HEK293 (cell line): ENCODE results near the gene PDZK1IP1.

ENCODE experiments used
- GLI4 ChIP-seq: fragments of 450-650 bp; formaldehyde crosslinking; IDR thresholded peaks from 2 replicates; pipeline ENCODE4 v1.5.1; 2016; ENCODE audit warnings: missing biosample characterization, missing genetic modification characterization
- GLIS2 ChIP-seq: fragments of 450-650 bp; formaldehyde crosslinking; IDR thresholded peaks from 2 replicates; pipeline ENCODE4 v1.5.1; 2016; ENCODE audit warnings: missing biosample characterization, missing genetic modification characterization
- KLF10 ChIP-seq: fragments of 450-650 bp; IDR thresholded peaks from 2 replicates; pipeline ENCODE4 v1.5.1; 2018; ENCODE audit warnings: missing biosample characterization, mild to moderate bottlenecking, missing genetic modification characterization
- KLF8 ChIP-seq: fragments of 450-650 bp; formaldehyde crosslinking; IDR thresholded peaks from 2 replicates; pipeline ENCODE4 v1.5.1; 2016; ENCODE audit warnings: missing biosample characterization, missing genetic modification characterization
- MYNN ChIP-seq: fragments of 450-650 bp; formaldehyde crosslinking; IDR thresholded peaks from 2 replicates; pipeline ENCODE4 v1.5.1; 2016; ENCODE audit warnings: missing biosample characterization, missing genetic modification characterization, borderline replicate concordance
- SETDB1 ChIP-seq: IDR thresholded peaks from one replicate; pipeline ENCODE4 v1.6.1; 2017; ENCODE audit warnings: mild to moderate bottlenecking, low read length, moderate library complexity, mixed read lengths; ENCODE audit not compliant: insufficient read length
- YY1 ChIP-seq: fragments of 450-650 bp; formaldehyde crosslinking; IDR thresholded peaks from 2 replicates; pipeline ENCODE4 v1.5.1; 2018; ENCODE audit warnings: missing biosample characterization, missing genetic modification characterization
- ZBTB21 ChIP-seq: fragments of 450-650 bp; formaldehyde crosslinking; IDR thresholded peaks from 2 replicates; pipeline ENCODE4 v1.5.1; 2017; ENCODE audit warnings: missing biosample characterization, missing genetic modification characterization
- ZNF121 ChIP-seq: fragments of 450-650 bp; formaldehyde crosslinking; IDR thresholded peaks from 2 replicates; pipeline ENCODE4 v1.5.1; 2016; ENCODE audit warnings: missing biosample characterization, missing genetic modification characterization
- ZNF174 ChIP-seq: fragments of 450-650 bp; formaldehyde crosslinking; IDR thresholded peaks from 2 replicates; pipeline ENCODE4 v1.5.0; 2017; ENCODE audit warnings: missing biosample characterization, mild to moderate bottlenecking, missing genetic modification characterization
- ZNF19 ChIP-seq: fragments of 450-650 bp; formaldehyde crosslinking; IDR thresholded peaks from 2 replicates; pipeline ENCODE4; 2016; ENCODE audit warnings: missing biosample characterization, missing genetic modification characterization, low read depth
- ZNF221 ChIP-seq: fragments of 450-650 bp; formaldehyde crosslinking; IDR thresholded peaks from 2 replicates; pipeline ENCODE4 v1.5.1; 2017; ENCODE audit warnings: missing biosample characterization, missing genetic modification characterization, borderline replicate concordance
- ZNF223 ChIP-seq: fragments of 450-650 bp; formaldehyde crosslinking; IDR thresholded peaks from 2 replicates; pipeline ENCODE4 v1.5.1; 2016; ENCODE audit warnings: missing biosample characterization, missing genetic modification characterization
- ZNF239 ChIP-seq: fragments of 450-650 bp; formaldehyde crosslinking; IDR thresholded peaks from 2 replicates; pipeline ENCODE4 v1.5.1; 2016; ENCODE audit warnings: missing biosample characterization, missing genetic modification characterization
- ZNF24 ChIP-seq: fragments of 450-650 bp; formaldehyde crosslinking; IDR thresholded peaks from 2 replicates; pipeline ENCODE4 v1.5.1; 2016; ENCODE audit warnings: missing biosample characterization, missing genetic modification characterization
- ZNF311 ChIP-seq: fragments of 450-650 bp; formaldehyde crosslinking; IDR thresholded peaks from 2 replicates; pipeline ENCODE4 v1.5.1; 2017; ENCODE audit warnings: missing biosample characterization, missing genetic modification characterization, borderline replicate concordance
- ZNF394 ChIP-seq: fragments of 450-650 bp; formaldehyde crosslinking; IDR thresholded peaks from 2 replicates; pipeline ENCODE4 v1.5.1; 2016; ENCODE audit warnings: missing biosample characterization, missing genetic modification characterization, mild to moderate bottlenecking, moderate library complexity, borderline replicate concordance
- ZNF555 ChIP-seq: fragments of 450-650 bp; formaldehyde crosslinking; conservative IDR thresholded peaks from 2 replicates; pipeline ENCODE4 v1.5.1; 2017; ENCODE audit warnings: missing biosample characterization, mild to moderate bottlenecking, missing genetic modification characterization, inconsistent platforms
- ZNF558 ChIP-seq: fragments of 450-650 bp; formaldehyde crosslinking; IDR thresholded peaks from 2 replicates; pipeline ENCODE4 v1.5.1; 2016; ENCODE audit warnings: missing biosample characterization, missing genetic modification characterization
- ZNF610 ChIP-seq: fragments of 450-650 bp; formaldehyde crosslinking; IDR thresholded peaks from 2 replicates; pipeline ENCODE4 v1.5.1; 2016; ENCODE audit warnings: missing biosample characterization, missing genetic modification characterization, borderline replicate concordance
- ZNF768 ChIP-seq: fragments of 450-650 bp; formaldehyde crosslinking; IDR thresholded peaks from 2 replicates; pipeline ENCODE4 v1.5.1; 2018; ENCODE audit warnings: missing biosample characterization, mild to moderate bottlenecking, missing genetic modification characterization
- ZNF791 ChIP-seq: fragments of 450-650 bp; formaldehyde crosslinking; IDR thresholded peaks from 2 replicates; pipeline ENCODE4 v1.5.1; 2016; ENCODE audit warnings: missing biosample characterization, missing genetic modification characterization
- ZSCAN23 ChIP-seq: fragments of 450-650 bp; formaldehyde crosslinking; IDR thresholded peaks from 2 replicates; pipeline ENCODE4 v1.5.1; 2016; ENCODE audit warnings: missing biosample characterization, missing genetic modification characterization
- TF ChIP-seq, protein P1 (sequence below): fragments of 450-650 bp; formaldehyde crosslinking; IDR thresholded peaks from 2 replicates; pipeline ENCODE4 v1.5.1; 2017; ENCODE audit warnings: missing biosample characterization, missing genetic modification characterization
- TF ChIP-seq, protein P2 (sequence below): fragments of 450-650 bp; formaldehyde crosslinking; IDR thresholded peaks from 2 replicates; pipeline ENCODE4 v1.5.1; 2017; ENCODE audit warnings: missing biosample characterization, missing genetic modification characterization
- TF ChIP-seq, protein P3 (sequence below): fragments of 450-650 bp; formaldehyde crosslinking; optimal IDR thresholded peaks from 2 replicates; pipeline ENCODE3; 2016; ENCODE audit warnings: missing biosample characterization, mild to moderate bottlenecking, missing genetic modification characterization
- TF ChIP-seq, protein P4 (sequence below): fragments of 450-650 bp; formaldehyde crosslinking; IDR thresholded peaks from 2 replicates; pipeline ENCODE4 v1.5.1; 2016; ENCODE audit warnings: missing biosample characterization, missing genetic modification characterization
- TF ChIP-seq, protein P5 (sequence below): fragments of 450-650 bp; formaldehyde crosslinking; IDR thresholded peaks from 2 replicates; pipeline ENCODE4 v1.5.1; 2016; ENCODE audit warnings: missing biosample characterization, missing genetic modification characterization
- TF ChIP-seq, protein P6 (sequence below): fragments of 450-650 bp; formaldehyde crosslinking; IDR thresholded peaks from 2 replicates; pipeline ENCODE4 v1.5.1; 2016; ENCODE audit warnings: missing biosample characterization, missing genetic modification characterization
- TF ChIP-seq, protein P7 (sequence below): fragments of 450-650 bp; formaldehyde crosslinking; IDR thresholded peaks from 2 replicates; pipeline ENCODE4 v1.5.1; 2016; ENCODE audit warnings: missing biosample characterization, missing genetic modification characterization

Gene PDZK1IP1

DNA sequence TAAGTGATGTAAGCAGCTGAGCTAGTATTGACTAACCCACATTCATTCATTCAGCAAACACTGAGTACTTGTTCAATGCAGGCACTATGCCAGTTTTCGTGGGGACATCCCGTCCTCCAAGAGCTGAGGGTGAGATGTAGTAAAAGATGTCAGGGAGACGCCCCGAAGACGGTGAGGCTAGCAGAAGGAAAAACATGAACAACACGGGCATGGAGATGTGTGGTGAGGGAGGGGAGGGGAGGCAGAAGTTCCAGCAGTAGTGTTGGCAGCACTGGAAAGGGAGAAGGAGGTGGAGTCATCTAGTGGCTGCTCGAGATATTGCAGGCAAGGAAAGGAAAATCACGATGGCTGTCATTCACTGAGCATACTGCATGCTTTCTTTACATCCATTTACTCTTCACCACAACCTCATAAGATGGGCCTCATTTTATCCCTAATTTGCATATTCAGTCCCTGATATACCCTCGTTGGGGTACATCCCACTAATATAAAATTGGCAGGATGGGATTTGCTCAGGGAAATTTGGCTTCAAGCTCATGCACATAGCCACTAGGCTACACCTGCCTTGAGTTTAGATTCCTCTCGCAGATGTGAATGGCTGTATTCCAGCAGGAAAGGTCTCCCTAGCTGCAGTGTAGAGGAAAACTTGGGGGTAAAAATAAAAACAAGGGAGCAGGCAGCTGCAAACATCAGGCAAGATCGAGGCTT, 14.5 kb downstream of the PDZK1IP1 start (continued):
- TF ChIP-seq, protein P1, sequence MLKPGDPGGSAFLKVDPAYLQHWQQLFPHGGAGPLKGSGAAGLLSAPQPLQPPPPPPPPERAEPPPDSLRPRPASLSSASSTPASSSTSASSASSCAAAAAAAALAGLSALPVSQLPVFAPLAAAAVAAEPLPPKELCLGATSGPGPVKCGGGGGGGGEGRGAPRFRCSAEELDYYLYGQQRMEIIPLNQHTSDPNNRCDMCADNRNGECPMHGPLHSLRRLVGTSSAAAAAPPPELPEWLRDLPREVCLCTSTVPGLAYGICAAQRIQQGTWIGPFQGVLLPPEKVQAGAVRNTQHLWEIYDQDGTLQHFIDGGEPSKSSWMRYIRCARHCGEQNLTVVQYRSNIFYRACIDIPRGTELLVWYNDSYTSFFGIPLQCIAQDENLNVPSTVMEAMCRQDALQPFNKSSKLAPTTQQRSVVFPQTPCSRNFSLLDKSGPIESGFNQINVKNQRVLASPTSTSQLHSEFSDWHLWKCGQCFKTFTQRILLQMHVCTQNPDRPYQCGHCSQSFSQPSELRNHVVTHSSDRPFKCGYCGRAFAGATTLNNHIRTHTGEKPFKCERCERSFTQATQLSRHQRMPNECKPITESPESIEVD: no peak
- TF ChIP-seq, protein P2, sequence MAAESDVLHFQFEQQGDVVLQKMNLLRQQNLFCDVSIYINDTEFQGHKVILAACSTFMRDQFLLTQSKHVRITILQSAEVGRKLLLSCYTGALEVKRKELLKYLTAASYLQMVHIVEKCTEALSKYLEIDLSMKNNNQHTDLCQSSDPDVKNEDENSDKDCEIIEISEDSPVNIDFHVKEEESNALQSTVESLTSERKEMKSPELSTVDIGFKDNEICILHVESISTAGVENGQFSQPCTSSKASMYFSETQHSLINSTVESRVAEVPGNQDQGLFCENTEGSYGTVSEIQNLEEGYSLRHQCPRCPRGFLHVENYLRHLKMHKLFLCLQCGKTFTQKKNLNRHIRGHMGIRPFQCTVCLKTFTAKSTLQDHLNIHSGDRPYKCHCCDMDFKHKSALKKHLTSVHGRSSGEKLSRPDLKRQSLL: no peak
- no peak for TF ChIP-seq MYNN (tag by site-specific recombination)
- TF ChIP-seq ZNF610 (tag by site-specific recombination): no peak
- TF ChIP-seq ZNF239 (tag by site-specific recombination): no peak
- no peak for TF ChIP-seq ZNF174 (tag by site-specific recombination)
- TF ChIP-seq KLF10 (tag by site-specific recombination): no peak
- TF ChIP-seq GLI4: no peak
- TF ChIP-seq ZNF121 (tag by site-specific recombination): no peak
- no peak for TF ChIP-seq ZNF768 (tag by site-specific recombination)
- TF ChIP-seq, protein P3, sequence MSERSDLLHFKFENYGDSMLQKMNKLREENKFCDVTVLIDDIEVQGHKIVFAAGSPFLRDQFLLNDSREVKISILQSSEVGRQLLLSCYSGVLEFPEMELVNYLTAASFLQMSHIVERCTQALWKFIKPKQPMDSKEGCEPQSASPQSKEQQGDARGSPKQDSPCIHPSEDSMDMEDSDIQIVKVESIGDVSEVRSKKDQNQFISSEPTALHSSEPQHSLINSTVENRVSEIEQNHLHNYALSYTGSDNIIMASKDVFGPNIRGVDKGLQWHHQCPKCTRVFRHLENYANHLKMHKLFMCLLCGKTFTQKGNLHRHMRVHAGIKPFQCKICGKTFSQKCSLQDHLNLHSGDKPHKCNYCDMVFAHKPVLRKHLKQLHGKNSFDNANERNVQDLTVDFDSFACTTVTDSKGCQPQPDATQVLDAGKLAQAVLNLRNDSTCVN (tag by site-specific recombination): no peak
- TF ChIP-seq, protein P4, sequence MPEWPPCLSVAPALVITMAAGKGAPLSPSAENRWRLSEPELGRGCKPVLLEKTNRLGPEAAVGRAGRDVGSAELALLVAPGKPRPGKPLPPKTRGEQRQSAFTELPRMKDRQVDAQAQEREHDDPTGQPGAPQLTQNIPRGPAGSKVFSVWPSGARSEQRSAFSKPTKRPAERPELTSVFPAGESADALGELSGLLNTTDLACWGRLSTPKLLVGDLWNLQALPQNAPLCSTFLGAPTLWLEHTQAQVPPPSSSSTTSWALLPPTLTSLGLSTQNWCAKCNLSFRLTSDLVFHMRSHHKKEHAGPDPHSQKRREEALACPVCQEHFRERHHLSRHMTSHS (tag by site-specific recombination): no peak
- TF ChIP-seq YY1 (tag by site-specific recombination): no peak
- TF ChIP-seq SETDB1: no peak
- TF ChIP-seq, protein P5, sequence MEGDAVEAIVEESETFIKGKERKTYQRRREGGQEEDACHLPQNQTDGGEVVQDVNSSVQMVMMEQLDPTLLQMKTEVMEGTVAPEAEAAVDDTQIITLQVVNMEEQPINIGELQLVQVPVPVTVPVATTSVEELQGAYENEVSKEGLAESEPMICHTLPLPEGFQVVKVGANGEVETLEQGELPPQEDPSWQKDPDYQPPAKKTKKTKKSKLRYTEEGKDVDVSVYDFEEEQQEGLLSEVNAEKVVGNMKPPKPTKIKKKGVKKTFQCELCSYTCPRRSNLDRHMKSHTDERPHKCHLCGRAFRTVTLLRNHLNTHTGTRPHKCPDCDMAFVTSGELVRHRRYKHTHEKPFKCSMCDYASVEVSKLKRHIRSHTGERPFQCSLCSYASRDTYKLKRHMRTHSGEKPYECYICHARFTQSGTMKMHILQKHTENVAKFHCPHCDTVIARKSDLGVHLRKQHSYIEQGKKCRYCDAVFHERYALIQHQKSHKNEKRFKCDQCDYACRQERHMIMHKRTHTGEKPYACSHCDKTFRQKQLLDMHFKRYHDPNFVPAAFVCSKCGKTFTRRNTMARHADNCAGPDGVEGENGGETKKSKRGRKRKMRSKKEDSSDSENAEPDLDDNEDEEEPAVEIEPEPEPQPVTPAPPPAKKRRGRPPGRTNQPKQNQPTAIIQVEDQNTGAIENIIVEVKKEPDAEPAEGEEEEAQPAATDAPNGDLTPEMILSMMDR: peak; percentile 97
- TF ChIP-seq, protein P6, sequence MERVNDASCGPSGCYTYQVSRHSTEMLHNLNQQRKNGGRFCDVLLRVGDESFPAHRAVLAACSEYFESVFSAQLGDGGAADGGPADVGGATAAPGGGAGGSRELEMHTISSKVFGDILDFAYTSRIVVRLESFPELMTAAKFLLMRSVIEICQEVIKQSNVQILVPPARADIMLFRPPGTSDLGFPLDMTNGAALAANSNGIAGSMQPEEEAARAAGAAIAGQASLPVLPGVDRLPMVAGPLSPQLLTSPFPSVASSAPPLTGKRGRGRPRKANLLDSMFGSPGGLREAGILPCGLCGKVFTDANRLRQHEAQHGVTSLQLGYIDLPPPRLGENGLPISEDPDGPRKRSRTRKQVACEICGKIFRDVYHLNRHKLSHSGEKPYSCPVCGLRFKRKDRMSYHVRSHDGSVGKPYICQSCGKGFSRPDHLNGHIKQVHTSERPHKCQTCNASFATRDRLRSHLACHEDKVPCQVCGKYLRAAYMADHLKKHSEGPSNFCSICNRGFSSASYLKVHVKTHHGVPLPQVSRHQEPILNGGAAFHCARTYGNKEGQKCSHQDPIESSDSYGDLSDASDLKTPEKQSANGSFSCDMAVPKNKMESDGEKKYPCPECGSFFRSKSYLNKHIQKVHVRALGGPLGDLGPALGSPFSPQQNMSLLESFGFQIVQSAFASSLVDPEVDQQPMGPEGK: peak; percentile 58; the same call in 1 of the 2 replicates
- no peak for TF ChIP-seq ZSCAN23 (tag by site-specific recombination)
- TF ChIP-seq ZNF558 (tag by site-specific recombination): no peak
- no peak for TF ChIP-seq KLF8
- TF ChIP-seq, protein P7, sequence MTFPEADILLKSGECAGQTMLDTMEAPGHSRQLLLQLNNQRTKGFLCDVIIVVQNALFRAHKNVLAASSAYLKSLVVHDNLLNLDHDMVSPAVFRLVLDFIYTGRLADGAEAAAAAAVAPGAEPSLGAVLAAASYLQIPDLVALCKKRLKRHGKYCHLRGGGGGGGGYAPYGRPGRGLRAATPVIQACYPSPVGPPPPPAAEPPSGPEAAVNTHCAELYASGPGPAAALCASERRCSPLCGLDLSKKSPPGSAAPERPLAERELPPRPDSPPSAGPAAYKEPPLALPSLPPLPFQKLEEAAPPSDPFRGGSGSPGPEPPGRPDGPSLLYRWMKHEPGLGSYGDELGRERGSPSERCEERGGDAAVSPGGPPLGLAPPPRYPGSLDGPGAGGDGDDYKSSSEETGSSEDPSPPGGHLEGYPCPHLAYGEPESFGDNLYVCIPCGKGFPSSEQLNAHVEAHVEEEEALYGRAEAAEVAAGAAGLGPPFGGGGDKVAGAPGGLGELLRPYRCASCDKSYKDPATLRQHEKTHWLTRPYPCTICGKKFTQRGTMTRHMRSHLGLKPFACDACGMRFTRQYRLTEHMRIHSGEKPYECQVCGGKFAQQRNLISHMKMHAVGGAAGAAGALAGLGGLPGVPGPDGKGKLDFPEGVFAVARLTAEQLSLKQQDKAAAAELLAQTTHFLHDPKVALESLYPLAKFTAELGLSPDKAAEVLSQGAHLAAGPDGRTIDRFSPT: no peak
- no peak for TF ChIP-seq ZNF223 (tag by site-specific recombination)
- TF ChIP-seq ZNF791 (tag by site-specific recombination): no peak
- no peak for TF ChIP-seq ZBTB21 (tag by site-specific recombination)
- no peak for TF ChIP-seq ZNF221 (tag by site-specific recombination)
- peak; percentile 96 for TF ChIP-seq ZNF24 (tag by site-specific recombination)
- 0 out of 2 replicates have a peak, but pooled peaks have one; percentile 16 for TF ChIP-seq ZNF394 (tag by site-specific recombination)
- TF ChIP-seq ZNF555 (tag by site-specific recombination): no peak
- no peak for TF ChIP-seq ZNF311
- no peak for TF ChIP-seq ZNF19 (tag by site-specific recombination)
- no peak for TF ChIP-seq GLIS2 (tag by site-specific recombination)
